Natural killer cell treated with Interleukin-12 subunit alpha and Interleukin-12 subunit beta and Interleukin-15 and Interleukin-18, amount 100 ng/mL, for 72 hours (primary cell): ENCODE data around the gene UBLCP1. TPM values are rescaled to one million over a fixed set of nuclear protein-coding genes. Genes with fewer than 3 reads are reported as not detected.

Experiments used
- ATAC-seq, 2 donors: fragments of 150-1000 bp; cut with Tn5 transposase in 1 of 2; sonication (Bioruptor Pico), chemical (Tn5 transposase) in 1 of 2; 2 replicates each; pipeline ENCODE4 v1.10.0; 2021
- DNase-seq: peaks from one replicate; pipeline ENCODE4 v3.0.0; 2022; ENCODE audit warnings: low spot score
- H3K27ac Mint-ChIP-seq, 2 donors: 1 replicate in 1 of 2; 2 replicates in 1 of 2; pipeline ENCODE4 v1.8.0; 2022; ENCODE audit warnings: mixed read lengths in 2 of 2, mild to moderate bottlenecking in 1 of 2, moderate library complexity in 1 of 2
- H3K27me3 Mint-ChIP-seq, 2 donors: 1 replicate in 1 of 2; 2 replicates in 1 of 2; pipeline ENCODE4 v1.8.0; 2022; ENCODE audit warnings: mixed read lengths in 2 of 2
- H3K36me3 Mint-ChIP-seq: one replicate; pipeline ENCODE4 v1.8.0; 2022; ENCODE audit warnings: mixed read lengths
- H3K4me1 Mint-ChIP-seq, 2 donors: 1 replicate in 1 of 2; 2 replicates in 1 of 2; pipeline ENCODE4 v1.8.0; 2022; ENCODE audit warnings: low read depth in 2 of 2, mixed read lengths in 2 of 2, mild to moderate bottlenecking in 1 of 2
- H3K4me3 Mint-ChIP-seq: one replicate; pipeline ENCODE4 v1.8.0; 2022; ENCODE audit warnings: mixed read lengths
- H3K9me3 Mint-ChIP-seq: 2 replicates; pipeline ENCODE4 v1.8.0; 2022; ENCODE audit warnings: mixed read lengths
- total RNA-seq, 2 donors: library from RNA; stranded (reverse); gene quantifications; one replicate each; pipeline ENCODE4 v1.2.3, GENCODE V29; 2022

Gene UBLCP1
- total RNA-seq, 2 donors from 2014 or later: 20.3 to 31.9 TPM

- ATAC-seq: peak; percentile 83 to 87
- H3K4me1 Mint-ChIP-seq: peaks cover 20 to 34% of the 10 kb centered on the region in 2 donors
- H3K4me3 Mint-ChIP-seq: peak overlapping the region; percentile 49
- H3K27ac Mint-ChIP-seq: peak overlapping the region; percentile 26 to 85
- DNase-seq: peak; percentile 77
- peaks cover 0 to 12% of the 10 kb centered on the region in 2 donors for H3K27me3 Mint-ChIP-seq
- H3K9me3 Mint-ChIP-seq: no peaks in the 10 kb centered on the region
- H3K36me3 Mint-ChIP-seq: no peaks in the 10 kb centered on the region
These were observed 68.2 kb downstream of the UBLCP1 start for GRCh38 chr5:159331093-159331973.

GRCh38 chr5:159332800-159333544, 69.9 kb downstream of the UBLCP1 start:
- DNase-seq: no peak
- no peaks in the 10 kb centered on the region for H3K9me3 Mint-ChIP-seq
- H3K4me1 Mint-ChIP-seq: peaks cover 37 to 49% of the 10 kb centered on the region in 2 donors
- H3K4me3 Mint-ChIP-seq: no peak overlapping the region
- peaks cover 0 to 8% of the 10 kb centered on the region in 2 donors for H3K27me3 Mint-ChIP-seq
- H3K27ac Mint-ChIP-seq: peak overlapping the region in 1 of 2 donors; percentile 85
- H3K36me3 Mint-ChIP-seq: no peaks in the 10 kb centered on the region
- no peak for ATAC-seq

DNA sequence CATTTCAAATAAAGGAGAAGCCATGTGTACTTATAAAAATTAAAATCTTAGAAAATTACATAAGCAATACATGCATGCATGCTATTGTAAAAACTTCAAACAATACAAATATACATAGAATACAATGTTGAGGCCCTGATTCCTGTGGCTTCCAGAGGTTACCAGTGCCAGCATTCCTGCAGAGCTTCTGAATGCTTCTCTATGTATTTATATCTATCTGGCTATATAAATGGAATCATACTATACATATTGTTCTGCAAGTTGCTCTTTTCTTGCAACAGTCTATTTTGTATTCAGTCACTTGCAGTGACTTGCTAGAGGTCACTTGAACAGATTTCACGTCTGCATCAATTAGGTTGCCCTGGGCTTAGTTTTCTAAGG, 70.4 kb downstream of the UBLCP1 start:
- H3K9me3 Mint-ChIP-seq: no peaks in the 10 kb centered on the region
- peaks cover 42 to 53% of the 10 kb centered on the region in 2 donors for H3K4me1 Mint-ChIP-seq
- ATAC-seq (no peak), DNase-seq (no peak)
- H3K27ac Mint-ChIP-seq: no peak overlapping the region
- H3K27me3 Mint-ChIP-seq: peaks cover 0 to 8% of the 10 kb centered on the region in 2 donors
- H3K36me3 Mint-ChIP-seq: no peaks in the 10 kb centered on the region
- no peak overlapping the region for H3K4me3 Mint-ChIP-seq

Other genes with a start within 250 kb of the UBLCP1 start
- gene EBF1, start 163.4 kb upstream of the UBLCP1 start, total RNA-seq: 1 to 10 TPM in 1 of 2 donors, not detected in 1; 1.9 TPM
- gene RNF145, start 53.7 kb upstream of the UBLCP1 start, total RNA-seq: 100 to 1,000 TPM in 1 of 2 donors, 10 to 100 TPM in 1; 92.3 to 113 TPM
- gene IL12B, start 67.2 kb downstream of the UBLCP1 start, total RNA-seq: 1 to 10 TPM in 1 of 2 donors, under 1 TPM in 1; 0.36 to 3.2 TPM